PC-9 (cell line): ENCODE measurements around the gene RNF126.

ENCODE experiments used
- EZH2 ChIP-seq: fragments of 200-600 bp; sonication (generic); IDR thresholded peaks from 2 replicates; pipeline ENCODE4 v1.8.0; 2017; ENCODE audit warnings: antibody characterized with exemption, low read depth
- TF ChIP-seq, protein P1 (sequence below): fragments of 200-600 bp; sonication (generic); conservative IDR thresholded peaks from 2 replicates; pipeline ENCODE4 v1.6.1; 2017; ENCODE audit warnings: mixed run types, antibody characterized with exemption, mild to moderate bottlenecking, moderate library complexity

DNA sequence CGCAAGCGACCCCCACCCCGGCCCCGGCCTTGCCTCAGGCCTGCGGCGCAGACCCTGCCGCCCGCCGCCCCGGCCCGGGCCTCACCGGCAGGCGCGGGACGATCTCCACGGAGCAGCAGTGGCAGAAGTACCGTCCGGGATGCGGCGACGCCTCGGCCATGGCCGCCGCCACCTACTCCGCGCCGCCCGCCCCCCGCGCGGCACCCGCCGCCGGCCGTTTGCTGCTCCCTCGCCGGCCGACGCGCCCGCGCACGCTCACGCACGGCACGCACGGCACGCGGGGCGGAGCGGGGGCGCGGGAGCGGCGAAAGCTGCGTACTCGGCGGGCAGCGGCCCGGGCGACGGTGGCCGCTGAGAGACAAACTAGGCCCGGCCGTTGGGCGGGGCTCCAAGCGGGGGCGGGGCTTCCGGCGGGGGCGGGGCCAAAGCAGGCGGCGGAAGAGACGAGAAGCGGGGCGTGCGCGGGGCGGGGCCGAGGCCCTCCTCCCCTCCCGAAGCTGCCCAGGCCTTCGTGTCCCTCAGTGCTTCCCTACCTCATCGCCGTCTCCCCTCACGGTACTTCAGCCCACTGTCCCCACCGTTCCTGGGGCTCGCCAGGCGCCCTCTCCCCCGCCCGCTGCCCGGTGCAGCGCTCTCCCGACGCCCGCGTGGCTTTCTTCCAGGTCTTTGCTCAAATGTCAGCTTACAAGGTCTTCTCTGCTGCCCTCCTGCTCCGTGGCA lies at the start of gene RNF126:
- TF ChIP-seq, protein P1, sequence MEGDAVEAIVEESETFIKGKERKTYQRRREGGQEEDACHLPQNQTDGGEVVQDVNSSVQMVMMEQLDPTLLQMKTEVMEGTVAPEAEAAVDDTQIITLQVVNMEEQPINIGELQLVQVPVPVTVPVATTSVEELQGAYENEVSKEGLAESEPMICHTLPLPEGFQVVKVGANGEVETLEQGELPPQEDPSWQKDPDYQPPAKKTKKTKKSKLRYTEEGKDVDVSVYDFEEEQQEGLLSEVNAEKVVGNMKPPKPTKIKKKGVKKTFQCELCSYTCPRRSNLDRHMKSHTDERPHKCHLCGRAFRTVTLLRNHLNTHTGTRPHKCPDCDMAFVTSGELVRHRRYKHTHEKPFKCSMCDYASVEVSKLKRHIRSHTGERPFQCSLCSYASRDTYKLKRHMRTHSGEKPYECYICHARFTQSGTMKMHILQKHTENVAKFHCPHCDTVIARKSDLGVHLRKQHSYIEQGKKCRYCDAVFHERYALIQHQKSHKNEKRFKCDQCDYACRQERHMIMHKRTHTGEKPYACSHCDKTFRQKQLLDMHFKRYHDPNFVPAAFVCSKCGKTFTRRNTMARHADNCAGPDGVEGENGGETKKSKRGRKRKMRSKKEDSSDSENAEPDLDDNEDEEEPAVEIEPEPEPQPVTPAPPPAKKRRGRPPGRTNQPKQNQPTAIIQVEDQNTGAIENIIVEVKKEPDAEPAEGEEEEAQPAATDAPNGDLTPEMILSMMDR = no peak
- TF ChIP-seq EZH2 = no peak
